HCT116 (cell line): ENCODE data around the gene HIVEP1. TPM values are rescaled to one million over a fixed set of nuclear protein-coding genes. Genes with fewer than 3 reads are reported as not detected.

Experiments used
- ATAC-seq: fragments of 200-7000 bp; cut with Tn5 transposase; 2 replicates; pipeline ENCODE4 v1.9.1; 2020; ENCODE audit warnings: mild to moderate bottlenecking, moderate library complexity
- BruUV-seq: library from RNA; stranded (reverse); fragments of 400-500 nt; replicated peaks from 2 replicates; lab custom pipeline; 2021; lab: Mats Ljungman, UMichigan
- CTCF ChIA-PET: fragments of 300-600 bp; sonication (Branson Sonifier 250); formaldehyde crosslinking; loops from one replicate; lab custom pipeline; 2021; ENCODE audit warnings: antibody characterized with exemption; lab: Charles Lee
- POLR2A ChIA-PET: fragments of 300-600, 350-600 bp; sonication (Branson Sonifier 250); formaldehyde crosslinking; loops from one replicate; lab custom pipeline; 2021; ENCODE audit warnings: antibody characterized with exemption; lab: Charles Lee
- RAD21 ChIA-PET, 2 experiments: fragments of 300-600 bp; sonication (Branson Sonifier 250); formaldehyde crosslinking; loops; one replicate each; lab custom pipeline; 2023; ENCODE audit warnings: low total read pairs in 2 of 2; ENCODE audit not compliant: uncharacterized antibody in 2 of 2, unreplicated experiment in 2 of 2, low non-redundant PET in 1 of 2; lab: Charles Lee
- DNase-seq: peaks from one replicate; pipeline ENCODE4 v3.0.0-alpha.2; 2010; ENCODE audit warnings: low read depth, low spot score
- H2AFZ ChIP-seq: fragments of 200-600 bp; shearing (Covaris generic), sonication (generic); 2 replicates; pipeline ENCODE4 v1.6.1; 2017; ENCODE audit warnings: low read depth, mixed run types, mixed read lengths, antibody characterized with exemption, low read length; ENCODE audit not compliant: poor library complexity, severe bottlenecking
- H3K27ac ChIP-seq: 2 replicates; pipeline ENCODE4 v1.5.1; 2012; ENCODE audit warnings: low read depth, low read length
- H3K27me3 ChIP-seq: fragments of 200-600 bp; sonication (generic); 2 replicates; pipeline ENCODE4 v1.6.1; 2016; ENCODE audit warnings: mixed run types, low read length, mixed read lengths; ENCODE audit not compliant: insufficient read depth
- H3K36me3 ChIP-seq, 2 experiments: fragments of 200-500 bp in 1 of 2; fragments of 200-600 bp in 1 of 2; sonication (Bioruptor generic) in 1 of 2; sonication (generic) in 1 of 2; 2 replicates each; pipeline versions ENCODE4 v1.5.1 to v1.6.1; 2014 to 2016; ENCODE audit warnings: low read length in 2 of 2, inconsistent platforms in 1 of 2, mixed read lengths in 1 of 2, mixed run types in 1 of 2; ENCODE audit not compliant: insufficient read depth in 2 of 2, control insufficient read depth in 1 of 2
- H3K4me1 ChIP-seq, 2 experiments: fragments of 200-600 bp in 1 of 2; sonication (generic) in 1 of 2; 2 replicates each; pipeline versions ENCODE4 v1.5.1 to v1.6.1; 2012 to 2017; ENCODE audit warnings: low read length in 2 of 2, inconsistent platforms in 1 of 2, mild to moderate bottlenecking in 1 of 2, mixed read lengths in 1 of 2, mixed run types in 1 of 2, moderate library complexity in 1 of 2; ENCODE audit not compliant: insufficient read depth in 2 of 2, control insufficient read depth in 1 of 2
- H3K4me2 ChIP-seq: fragments of 200-600 bp; sonication (generic); 2 replicates; pipeline ENCODE4 v1.6.1; 2017; ENCODE audit warnings: mixed run types, low read length, mixed read lengths
- H3K4me3 ChIP-seq, 2 experiments: fragments of 200-600 bp in 1 of 2; sonication (generic) in 1 of 2; replicated peaks in 1 of 2; 2 replicates each; pipeline ENCODE4 v1.5.1; 2011 to 2016; ENCODE audit warnings: low read length in 2 of 2, control low read depth in 1 of 2, low read depth in 1 of 2, mild to moderate bottlenecking in 1 of 2, mixed read lengths in 1 of 2, mixed run types in 1 of 2
- H3K79me2 ChIP-seq: fragments of 200-600 bp; sonication (generic); 2 replicates; pipeline ENCODE4 v1.6.1; 2017; ENCODE audit warnings: mild to moderate bottlenecking, mixed run types, low read length, moderate library complexity, mixed read lengths; ENCODE audit not compliant: insufficient read depth
- H3K9ac ChIP-seq: fragments of 200-600 bp; sonication (generic); 2 replicates; pipeline ENCODE4 v1.6.1; 2016; ENCODE audit warnings: low read length, mixed read lengths
- H3K9me2 ChIP-seq: fragments of 200-600 bp; sonication (generic), shearing (Covaris generic); 2 replicates; pipeline ENCODE4 v1.6.1; 2017; ENCODE audit warnings: mixed run types, mild to moderate bottlenecking, moderate library complexity; ENCODE audit not compliant: insufficient read depth
- H3K9me3 ChIP-seq, 2 experiments: fragments of 200-500 bp in 1 of 2; fragments of 200-600 bp in 1 of 2; sonication (Bioruptor generic) in 1 of 2; sonication (generic) in 1 of 2; 2 replicates each; pipeline ENCODE4 v1.6.1; 2014 to 2017; ENCODE audit warnings: low read length in 2 of 2, mixed read lengths in 2 of 2, inconsistent platforms in 1 of 2, low read depth in 1 of 2, mild to moderate bottlenecking in 1 of 2, mixed run types in 1 of 2, moderate library complexity in 1 of 2; ENCODE audit not compliant: control insufficient read depth in 1 of 2, insufficient read depth in 1 of 2
- H4K20me1 ChIP-seq: fragments of 200-600 bp; sonication (generic), shearing (Covaris generic); 2 replicates; pipeline ENCODE4 v1.6.1; 2017; ENCODE audit warnings: mixed run types, mild to moderate bottlenecking, moderate library complexity; ENCODE audit not compliant: insufficient read depth
- EGR1 ChIP-seq: IDR thresholded peaks from 2 replicates; pipeline ENCODE4 v1.6.1; 2012; ENCODE audit warnings: low read depth
- ELF1 ChIP-seq: IDR thresholded peaks from 2 replicates; pipeline ENCODE4 v1.6.1; 2012; ENCODE audit warnings: low read depth, borderline replicate concordance
- EZH2 ChIP-seq: fragments of 200-600 bp; sonication (generic); IDR thresholded peaks from 2 replicates; pipeline ENCODE4 v1.6.1; 2017; ENCODE audit warnings: antibody characterized with exemption, mixed run types
- POLR2A ChIP-seq: IDR thresholded peaks from 2 replicates; pipeline ENCODE4 v1.7.0; 2011; ENCODE audit warnings: borderline replicate concordance; ENCODE audit not compliant: insufficient read depth, insufficient read length; ENCODE audit errors: extremely low read depth
- POLR2AphosphoS5 ChIP-seq: IDR thresholded peaks from 2 replicates; pipeline ENCODE4 v1.6.1; 2011; ENCODE audit warnings: mild to moderate bottlenecking, low read depth, low read length, moderate library complexity
- RAD21 ChIP-seq: IDR thresholded peaks from 2 replicates; pipeline ENCODE4 v1.6.1; 2012; ENCODE audit warnings: low read depth, mild to moderate bottlenecking
- SIN3A ChIP-seq: IDR thresholded peaks from 2 replicates; pipeline ENCODE4 v1.6.1; 2012; ENCODE audit warnings: low read depth
- SRF ChIP-seq: IDR thresholded peaks from 2 replicates; pipeline ENCODE4 v1.6.1; 2012; ENCODE audit warnings: low read depth
- TCF7L2 ChIP-seq: IDR thresholded peaks from 2 replicates; pipeline ENCODE4 v1.7.0; 2011; ENCODE audit warnings: borderline replicate concordance, inconsistent platforms; ENCODE audit not compliant: insufficient read depth, insufficient read length; ENCODE audit errors: extremely low read depth
- ZFX ChIP-seq: fragments of 450-650 bp; IDR thresholded peaks from 2 replicates; pipeline ENCODE4 v1.6.1; 2017
- intact Hi-C: fragments of 100-400 bp; cut with micrococcal nuclease; formaldehyde crosslinking; loops from 2 replicates; pipeline ENCODE4 v1.10.0; 2022
- total RNA-seq: library from RNA; stranded (reverse); gene quantifications from one replicate; pipeline ENCODE4 v1.2.1, GENCODE V29; 2021; ENCODE audit not compliant: unreplicated experiment
- TF ChIP-seq, protein P1 (sequence below): IDR thresholded peaks from 2 replicates; pipeline ENCODE4 v1.6.1; 2012; ENCODE audit warnings: low read depth
- TF ChIP-seq, protein P2 (sequence below): IDR thresholded peaks from 2 replicates; pipeline ENCODE4 v1.6.1; 2012
- TF ChIP-seq, protein P3 (sequence below), 3 experiments: fragments of 200-600 bp in 1 of 3; sonication (generic) in 1 of 3; IDR thresholded peaks in 2 of 3; conservative IDR thresholded peaks in 1 of 3; 2 replicates each; pipeline ENCODE4 v1.5.1; 2012 to 2017; ENCODE audit warnings: low read depth in 2 of 3, low read length in 2 of 3, antibody characterized with exemption in 1 of 3, borderline replicate concordance in 1 of 3, control low read depth in 1 of 3, mild to moderate bottlenecking in 1 of 3, mixed read lengths in 1 of 3, mixed run types in 1 of 3, moderate library complexity in 1 of 3; ENCODE audit not compliant: insufficient read depth in 1 of 3

HIVEP1 gene
- total RNA-seq, 1 experiment from 2014 or later, result 11.2 TPM

DNA sequence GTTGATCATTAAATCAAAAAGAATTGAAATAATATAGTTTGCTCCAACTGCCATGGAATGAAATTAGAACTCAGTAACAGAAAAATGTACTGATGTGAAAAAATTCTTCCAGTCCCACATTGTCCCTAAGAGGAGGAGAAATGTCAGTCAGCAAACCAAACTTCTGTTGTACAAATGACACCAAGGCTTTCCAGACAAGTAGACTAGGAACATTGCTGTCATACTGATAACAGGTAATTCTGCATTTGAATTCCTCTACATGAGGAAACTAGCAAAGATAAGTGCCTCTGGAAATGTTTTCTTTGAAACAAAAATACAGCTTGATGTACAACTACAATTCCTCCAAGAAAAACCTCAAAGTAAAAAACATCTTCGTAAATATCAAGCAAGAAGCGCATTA is 90.2 kb downstream of the HIVEP1 start:
- Histone ChIP-seq H3K9me2 (no peaks in the 10 kb centered on the region), H3K27me3 (no peaks in the 10 kb centered on the region), H3K9me3 (no peaks in the 10 kb centered on the region), H3K4me2 (no peak overlapping the region), H3K36me3 (no peaks in the 10 kb centered on the region), H3K27ac (no peak overlapping the region), H3K9ac (no peak overlapping the region), H2AFZ (no peak overlapping the region), H3K4me3 (no peak overlapping the region), H3K4me1 (no peaks in the 10 kb centered on the region)
- intact Hi-C loops, result no loop called here
- RAD21 ChIA-PET, result no interaction called here
- no peak for DNase-seq
- no peak for ATAC-seq
- POLR2A ChIA-PET, result no interaction called here
- BruUV-seq, result no TSS peak
- CTCF ChIA-PET, result no interaction called here
- no peak for TF ChIP-seq POLR2A
- TF ChIP-seq EGR1, result no peak
- no peak for TF ChIP-seq SIN3A
- no peak for TF ChIP-seq SRF
- no peak for TF ChIP-seq RAD21
- TF ChIP-seq, all 23 proteins: peak for 0
- Histone ChIP-seq H4K20me1 (no peaks in the 10 kb centered on the region; the same call in 1 of the 2 replicates), H3K79me2 (no peaks in the 10 kb centered on the region)

DNA sequence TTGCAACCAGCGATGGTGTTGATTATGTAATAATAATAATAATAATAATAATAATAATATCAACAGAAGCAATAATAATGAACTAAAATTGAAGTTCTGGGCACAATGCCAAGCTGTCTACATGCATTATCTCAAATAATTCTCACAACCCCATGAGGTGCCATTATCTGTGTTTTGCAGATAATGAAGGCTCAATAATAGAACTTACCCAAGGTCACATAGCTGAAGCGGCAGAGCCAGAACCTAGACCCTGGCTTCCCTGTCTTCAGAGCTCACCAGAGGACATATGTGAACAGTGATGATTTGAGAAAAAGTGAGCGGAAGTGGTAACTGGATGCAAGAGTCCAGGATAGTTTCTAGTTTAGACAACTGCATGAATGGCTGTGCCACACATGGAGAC is 91.0 kb downstream of the HIVEP1 start:
- no peaks in the 10 kb centered on the region for H3K9me3 ChIP-seq
- H3K9ac ChIP-seq, result no peak overlapping the region
- RAD21 ChIA-PET, result no interaction called here
- TF ChIP-seq POLR2AphosphoS5, result no peak
- no peak for TF ChIP-seq TCF7L2
- TF ChIP-seq ZFX, result no peak
- TF ChIP-seq SRF, result no peak
- no peak for TF ChIP-seq ELF1
- TF ChIP-seq, protein P1, sequence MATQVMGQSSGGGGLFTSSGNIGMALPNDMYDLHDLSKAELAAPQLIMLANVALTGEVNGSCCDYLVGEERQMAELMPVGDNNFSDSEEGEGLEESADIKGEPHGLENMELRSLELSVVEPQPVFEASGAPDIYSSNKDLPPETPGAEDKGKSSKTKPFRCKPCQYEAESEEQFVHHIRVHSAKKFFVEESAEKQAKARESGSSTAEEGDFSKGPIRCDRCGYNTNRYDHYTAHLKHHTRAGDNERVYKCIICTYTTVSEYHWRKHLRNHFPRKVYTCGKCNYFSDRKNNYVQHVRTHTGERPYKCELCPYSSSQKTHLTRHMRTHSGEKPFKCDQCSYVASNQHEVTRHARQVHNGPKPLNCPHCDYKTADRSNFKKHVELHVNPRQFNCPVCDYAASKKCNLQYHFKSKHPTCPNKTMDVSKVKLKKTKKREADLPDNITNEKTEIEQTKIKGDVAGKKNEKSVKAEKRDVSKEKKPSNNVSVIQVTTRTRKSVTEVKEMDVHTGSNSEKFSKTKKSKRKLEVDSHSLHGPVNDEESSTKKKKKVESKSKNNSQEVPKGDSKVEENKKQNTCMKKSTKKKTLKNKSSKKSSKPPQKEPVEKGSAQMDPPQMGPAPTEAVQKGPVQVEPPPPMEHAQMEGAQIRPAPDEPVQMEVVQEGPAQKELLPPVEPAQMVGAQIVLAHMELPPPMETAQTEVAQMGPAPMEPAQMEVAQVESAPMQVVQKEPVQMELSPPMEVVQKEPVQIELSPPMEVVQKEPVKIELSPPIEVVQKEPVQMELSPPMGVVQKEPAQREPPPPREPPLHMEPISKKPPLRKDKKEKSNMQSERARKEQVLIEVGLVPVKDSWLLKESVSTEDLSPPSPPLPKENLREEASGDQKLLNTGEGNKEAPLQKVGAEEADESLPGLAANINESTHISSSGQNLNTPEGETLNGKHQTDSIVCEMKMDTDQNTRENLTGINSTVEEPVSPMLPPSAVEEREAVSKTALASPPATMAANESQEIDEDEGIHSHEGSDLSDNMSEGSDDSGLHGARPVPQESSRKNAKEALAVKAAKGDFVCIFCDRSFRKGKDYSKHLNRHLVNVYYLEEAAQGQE, result no peak
- TF ChIP-seq, protein P2, sequence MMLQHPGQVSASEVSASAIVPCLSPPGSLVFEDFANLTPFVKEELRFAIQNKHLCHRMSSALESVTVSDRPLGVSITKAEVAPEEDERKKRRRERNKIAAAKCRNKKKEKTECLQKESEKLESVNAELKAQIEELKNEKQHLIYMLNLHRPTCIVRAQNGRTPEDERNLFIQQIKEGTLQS, result no peak
- TF ChIP-seq EZH2, result no peak
- TF ChIP-seq, protein P3, sequence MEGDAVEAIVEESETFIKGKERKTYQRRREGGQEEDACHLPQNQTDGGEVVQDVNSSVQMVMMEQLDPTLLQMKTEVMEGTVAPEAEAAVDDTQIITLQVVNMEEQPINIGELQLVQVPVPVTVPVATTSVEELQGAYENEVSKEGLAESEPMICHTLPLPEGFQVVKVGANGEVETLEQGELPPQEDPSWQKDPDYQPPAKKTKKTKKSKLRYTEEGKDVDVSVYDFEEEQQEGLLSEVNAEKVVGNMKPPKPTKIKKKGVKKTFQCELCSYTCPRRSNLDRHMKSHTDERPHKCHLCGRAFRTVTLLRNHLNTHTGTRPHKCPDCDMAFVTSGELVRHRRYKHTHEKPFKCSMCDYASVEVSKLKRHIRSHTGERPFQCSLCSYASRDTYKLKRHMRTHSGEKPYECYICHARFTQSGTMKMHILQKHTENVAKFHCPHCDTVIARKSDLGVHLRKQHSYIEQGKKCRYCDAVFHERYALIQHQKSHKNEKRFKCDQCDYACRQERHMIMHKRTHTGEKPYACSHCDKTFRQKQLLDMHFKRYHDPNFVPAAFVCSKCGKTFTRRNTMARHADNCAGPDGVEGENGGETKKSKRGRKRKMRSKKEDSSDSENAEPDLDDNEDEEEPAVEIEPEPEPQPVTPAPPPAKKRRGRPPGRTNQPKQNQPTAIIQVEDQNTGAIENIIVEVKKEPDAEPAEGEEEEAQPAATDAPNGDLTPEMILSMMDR (IDR thresholded peaks at IDR 0.05 in 2 of 3, conservative IDR thresholded peaks at IDR 0.05 in 1 of 3; ENCODE audit: borderline replicate concordance in 1 of 3, insufficient read depth in 1 of 3, low read depth in 2 of 3, low read length in 2 of 3), result no peak
- TF ChIP-seq, all 23 proteins: peak for 0
- H3K27me3 ChIP-seq, result no peaks in the 10 kb centered on the region
- no peaks in the 10 kb centered on the region for H3K36me3 ChIP-seq
- no TSS peak for BruUV-seq
- H3K4me2 ChIP-seq, result no peak overlapping the region
- H4K20me1 ChIP-seq, result no peaks in the 10 kb centered on the region; the same call in 1 of the 2 replicates
- intact Hi-C loops, result no loop called here
- H2AFZ ChIP-seq, result no peak overlapping the region
- H3K27ac ChIP-seq, result no peak overlapping the region
- DNase-seq (no peak), ATAC-seq (no peak)
- H3K79me2 ChIP-seq, result no peaks in the 10 kb centered on the region
- H3K4me3 ChIP-seq, result no peak overlapping the region
- ChIA-PET POLR2A (no interaction called here), CTCF (no interaction called here)
- H3K4me1 ChIP-seq, result no peaks in the 10 kb centered on the region
- no peaks in the 10 kb centered on the region for H3K9me2 ChIP-seq
